ENCODE data around the gene SGCA. TPM values are rescaled to one million over a fixed set of nuclear protein-coding genes. Genes with fewer than 3 reads are reported as not detected.

Gene SGCA
- total RNA-seq, 1 donor from 2014 or later, result not detected

- no peak overlapping the region for H3K27ac Mint-ChIP-seq (ENCODE audit: unreplicated experiment)
- no peak overlapping the region for H3K4me3 Mint-ChIP-seq (ENCODE audit: unreplicated experiment)
- DNase-seq (ENCODE audit: low spot score), result no peak
- H3K36me3 Mint-ChIP-seq (ENCODE audit: low read depth, unreplicated experiment), result no peaks in the 10 kb centered on the region
- H3K27me3 Mint-ChIP-seq (ENCODE audit: unreplicated experiment), result peaks cover 6% of the 10 kb centered on the region
- no peaks in the 10 kb centered on the region for H3K9me3 Mint-ChIP-seq (ENCODE audit: unreplicated experiment)
- no peak for TF ChIP-seq CTCF (IDR thresholded peaks at IDR 0.05; ENCODE audit: unreplicated experiment)
- peaks cover 12% of the 10 kb centered on the region for H3K4me1 Mint-ChIP-seq (ENCODE audit: unreplicated experiment)
Measured at GRCh38 chr17:50155115-50155819, 10.5 kb upstream of the SGCA start.

GRCh38 chr17:50157891-50158290, 7.9 kb upstream of the SGCA start:
- no peak overlapping the region for H3K27ac Mint-ChIP-seq (ENCODE audit: unreplicated experiment)
- no peak overlapping the region for H3K4me3 Mint-ChIP-seq (ENCODE audit: unreplicated experiment)
- no peak for TF ChIP-seq CTCF (IDR thresholded peaks at IDR 0.05; ENCODE audit: unreplicated experiment)

GRCh38 chr17:50161023-50161910, 4.5 kb upstream of the SGCA start:
- H3K4me3 Mint-ChIP-seq (ENCODE audit: unreplicated experiment), result peak overlapping the region; percentile 89
- H3K36me3 Mint-ChIP-seq (ENCODE audit: low read depth, unreplicated experiment), result peaks cover 4% of the 10 kb centered on the region
- peaks cover 17% of the 10 kb centered on the region for H3K4me1 Mint-ChIP-seq (ENCODE audit: unreplicated experiment)
- peak overlapping the region; percentile 45 for H3K27ac Mint-ChIP-seq (ENCODE audit: unreplicated experiment)
- no peaks in the 10 kb centered on the region for H3K9me3 Mint-ChIP-seq (ENCODE audit: unreplicated experiment)
- peaks cover 8% of the 10 kb centered on the region for H3K27me3 Mint-ChIP-seq (ENCODE audit: unreplicated experiment)
- DNase-seq (ENCODE audit: low spot score), result peak; percentile 98
- TF ChIP-seq CTCF (IDR thresholded peaks at IDR 0.05; ENCODE audit: unreplicated experiment), result peak; percentile 86

More at GRCh38 chr17:50157891-50158290, 7.9 kb upstream of the SGCA start:
- no peak for DNase-seq (ENCODE audit: low spot score)
- H3K4me1 Mint-ChIP-seq (ENCODE audit: unreplicated experiment), result peaks cover 19% of the 10 kb centered on the region
- H3K27me3 Mint-ChIP-seq (ENCODE audit: unreplicated experiment), result no peaks in the 10 kb centered on the region
- no peaks in the 10 kb centered on the region for H3K36me3 Mint-ChIP-seq (ENCODE audit: low read depth, unreplicated experiment)
- no peaks in the 10 kb centered on the region for H3K9me3 Mint-ChIP-seq (ENCODE audit: unreplicated experiment)

GRCh38 chr17:50161911-50162288, 3.9 kb upstream of the SGCA start:
- Mint-ChIP-seq H3K4me3 (ENCODE audit: unreplicated experiment) (no peak overlapping the region), H3K27ac (ENCODE audit: unreplicated experiment) (peak overlapping the region; percentile 45), H3K36me3 (ENCODE audit: low read depth, unreplicated experiment) (peaks cover 4% of the 10 kb centered on the region), H3K4me1 (ENCODE audit: unreplicated experiment) (peaks cover 17% of the 10 kb centered on the region), H3K9me3 (ENCODE audit: unreplicated experiment) (no peaks in the 10 kb centered on the region), H3K27me3 (ENCODE audit: unreplicated experiment) (peaks cover 8% of the 10 kb centered on the region)
- no peak for TF ChIP-seq CTCF (IDR thresholded peaks at IDR 0.05; ENCODE audit: unreplicated experiment)
- DNase-seq (ENCODE audit: low spot score), result no peak
